Hepatocyte (in vitro differentiated cells): Measurements from ENCODE around the gene SPINK8. TPM values are rescaled to one million over a fixed set of nuclear protein-coding genes. Genes with fewer than 3 reads are reported as not detected.
A peak's percentile ranks its signal among the peaks of the same experiment; 100 is the strongest.
"Not testable (repeated sequence)": the region's sequence is repeated elsewhere in the genome, so short reads cannot be mapped to it uniquely, and the experiment has no call there.

Experiments
- DNase-seq: peaks from one replicate; pipeline ENCODE4 v3.0.0-alpha.2; 2016; ENCODE audit warnings: low spot score
- H2AFZ ChIP-seq: fragments of 200-600 bp; sonication (generic); 2 replicates; pipeline ENCODE4 v1.6.0; 2016; ENCODE audit warnings: antibody characterized with exemption, mild to moderate bottlenecking
- H3K27ac ChIP-seq: fragments of 200-600 bp; sonication (generic); 2 replicates; pipeline ENCODE4 v1.5.1; 2016; ENCODE audit warnings: mild to moderate bottlenecking
- H3K27me3 ChIP-seq: fragments of 200-600 bp; sonication (generic); 2 replicates; pipeline ENCODE4 v1.6.1; 2016
- H3K36me3 ChIP-seq: fragments of 200-600 bp; sonication (generic); replicated peaks from 2 replicates; pipeline ENCODE4 v1.5.1; 2016; ENCODE audit warnings: low read depth; ENCODE audit not compliant: insufficient read depth
- H3K4me1 ChIP-seq: fragments of 200-600 bp; sonication (generic); 2 replicates; pipeline ENCODE4 v1.5.1; 2016; ENCODE audit warnings: mild to moderate bottlenecking, moderate library complexity; ENCODE audit not compliant: insufficient read depth
- H3K4me2 ChIP-seq: fragments of 200-600 bp; sonication (generic); 2 replicates; pipeline ENCODE4 v1.6.0; 2016
- H3K4me3 ChIP-seq: fragments of 200-600 bp; sonication (generic); 2 replicates; pipeline ENCODE4 v1.5.1; 2016; ENCODE audit warnings: mild to moderate bottlenecking
- H3K79me2 ChIP-seq: fragments of 200-600 bp; sonication (generic); 2 replicates; pipeline ENCODE4 v1.6.0; 2017; ENCODE audit warnings: mild to moderate bottlenecking
- H3K9me2 ChIP-seq: fragments of 200-600 bp; sonication (generic); replicated peaks from 2 replicates; pipeline ENCODE4 v1.6.0; 2017; ENCODE audit warnings: mild to moderate bottlenecking; ENCODE audit not compliant: insufficient read depth
- H3K9me3 ChIP-seq: fragments of 200-600 bp; sonication (generic); 2 replicates; pipeline ENCODE4 v1.5.1; 2016; ENCODE audit warnings: low read depth, mild to moderate bottlenecking
- H4K20me1 ChIP-seq: fragments of 200-600 bp; sonication (generic); 2 replicates; pipeline ENCODE4 v1.6.0; 2016; ENCODE audit warnings: mild to moderate bottlenecking; ENCODE audit not compliant: insufficient read depth, poor library complexity, severe bottlenecking
- EZH2 ChIP-seq: fragments of 200-600 bp; sonication (generic); IDR thresholded peaks from 2 replicates; pipeline ENCODE4 v1.6.1; 2016; ENCODE audit warnings: antibody characterized with exemption, mild to moderate bottlenecking, borderline replicate concordance
- EZH2phosphoT487 ChIP-seq: fragments of 200-600 bp; sonication (generic); IDR thresholded peaks from one replicate; pipeline ENCODE4 v1.6.1; 2018; ENCODE audit warnings: antibody characterized with exemption, mild to moderate bottlenecking, low read depth, moderate library complexity; ENCODE audit not compliant: unreplicated experiment, severe bottlenecking
- WGBS: methylation state at CpG from one replicate; pipeline ENCODE4 v1.1.6; 2016; ENCODE audit warnings: low lambda C conversion rate; ENCODE audit errors: missing lambda C conversion rate; 5-methylcytosine and 5-hydroxymethylcytosine counted together
- polyA plus RNA-seq: library from polyadenylated mRNA; unstranded; fragments of >200 nt; fragmentation: Nextera tagmentation; extraction: Ambion mirVana; gene quantifications from 2 replicates; pipeline ENCODE4 v1.2.1, GENCODE V29; 2016
- total RNA-seq: library from RNA; depleted of rRNA; stranded (reverse); fragments of >200 nt; gene quantifications from 2 replicates; pipeline ENCODE4 v1.2.3, GENCODE V29; 2014
- TF ChIP-seq, protein P1 (sequence below): fragments of 200-600 bp; sonication (generic); IDR thresholded peaks from 2 replicates; pipeline ENCODE4 v1.5.1; 2016; ENCODE audit warnings: antibody characterized with exemption, mild to moderate bottlenecking; ENCODE audit not compliant: poor library complexity

SPINK8 gene
- total RNA-seq (not detected in 2 replicates), polyA plus RNA-seq (not detected in 2 replicates)

GRCh38 chr3:48333346-48334245 lies at the start of gene SPINK8:
Gene SPINK8, minus strand, starts transcription at chr3:48333661. Its CDS starts 5,320 bp downstream, at chr3:48328341.
- H2AFZ ChIP-seq, H3K27ac ChIP-seq, H3K79me2 ChIP-seq, H3K27me3 ChIP-seq, H3K4me1 ChIP-seq, H3K4me3 ChIP-seq, H3K36me3 ChIP-seq, H3K9me2 ChIP-seq, H3K4me2 ChIP-seq, H4K20me1 ChIP-seq, DNase-seq, H3K9me3 ChIP-seq: not testable (repeated sequence)
- 70% methylated on average over 15 of the region's 15 CpGs for WGBS

DNA sequence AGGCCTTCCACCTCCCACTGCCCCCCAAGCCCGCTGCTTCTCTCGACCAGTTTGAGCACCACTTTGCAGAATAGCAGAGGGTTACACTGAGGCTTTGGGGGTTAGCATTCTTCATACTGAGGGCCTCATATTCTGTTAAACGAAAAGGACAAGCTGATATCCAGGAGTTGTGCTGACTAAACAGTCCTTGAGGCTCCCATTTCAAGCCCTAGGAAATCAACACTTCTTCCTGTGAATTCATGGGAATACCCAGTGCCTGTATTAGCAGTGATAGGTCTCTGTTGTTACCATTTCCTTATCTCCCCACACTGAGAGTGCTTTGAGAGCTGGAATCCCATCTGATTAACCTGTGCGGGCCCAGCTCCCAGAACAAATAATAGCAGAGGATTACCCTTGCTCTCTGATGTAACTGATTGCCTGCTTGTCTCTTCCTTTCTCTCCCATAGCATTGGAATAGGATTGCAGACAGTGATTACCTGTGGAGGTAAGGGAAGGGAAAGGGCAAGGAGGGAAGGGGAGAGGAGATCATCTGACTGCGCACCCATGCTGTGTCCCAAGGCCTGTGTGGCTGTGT lies 39.5 kb upstream of the SPINK8 start:
- H3K27ac ChIP-seq, result no peak overlapping the region
- H3K4me3 ChIP-seq, result no peak overlapping the region
- H3K9me2 ChIP-seq, result no peaks in the 10 kb centered on the region
- H3K36me3 ChIP-seq, result no peaks in the 10 kb centered on the region
- no peaks in the 10 kb centered on the region for H3K27me3 ChIP-seq
- no peak for DNase-seq
- peak overlapping the region; percentile 52 for H2AFZ ChIP-seq
- H3K4me1 ChIP-seq, result peaks cover 4% of the 10 kb centered on the region
- WGBS, result 58% methylated on average over 5 of the region's 5 CpGs
- TF ChIP-seq EZH2phosphoT487, result no peak
- no peak for TF ChIP-seq EZH2
- TF ChIP-seq, protein P1, sequence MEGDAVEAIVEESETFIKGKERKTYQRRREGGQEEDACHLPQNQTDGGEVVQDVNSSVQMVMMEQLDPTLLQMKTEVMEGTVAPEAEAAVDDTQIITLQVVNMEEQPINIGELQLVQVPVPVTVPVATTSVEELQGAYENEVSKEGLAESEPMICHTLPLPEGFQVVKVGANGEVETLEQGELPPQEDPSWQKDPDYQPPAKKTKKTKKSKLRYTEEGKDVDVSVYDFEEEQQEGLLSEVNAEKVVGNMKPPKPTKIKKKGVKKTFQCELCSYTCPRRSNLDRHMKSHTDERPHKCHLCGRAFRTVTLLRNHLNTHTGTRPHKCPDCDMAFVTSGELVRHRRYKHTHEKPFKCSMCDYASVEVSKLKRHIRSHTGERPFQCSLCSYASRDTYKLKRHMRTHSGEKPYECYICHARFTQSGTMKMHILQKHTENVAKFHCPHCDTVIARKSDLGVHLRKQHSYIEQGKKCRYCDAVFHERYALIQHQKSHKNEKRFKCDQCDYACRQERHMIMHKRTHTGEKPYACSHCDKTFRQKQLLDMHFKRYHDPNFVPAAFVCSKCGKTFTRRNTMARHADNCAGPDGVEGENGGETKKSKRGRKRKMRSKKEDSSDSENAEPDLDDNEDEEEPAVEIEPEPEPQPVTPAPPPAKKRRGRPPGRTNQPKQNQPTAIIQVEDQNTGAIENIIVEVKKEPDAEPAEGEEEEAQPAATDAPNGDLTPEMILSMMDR, result no peak
- H3K9me3 ChIP-seq, result no peaks in the 10 kb centered on the region
- H3K4me2 ChIP-seq, result no peak overlapping the region
- H4K20me1 ChIP-seq, result no peaks in the 10 kb centered on the region
- H3K79me2 ChIP-seq, result no peaks in the 10 kb centered on the region

GRCh38 chr3:48372377-48372770 lies 38.9 kb upstream of the SPINK8 start:
- Histone ChIP-seq H3K36me3 (no peaks in the 10 kb centered on the region), H3K27me3 (no peaks in the 10 kb centered on the region), H3K9me2 (no peaks in the 10 kb centered on the region), H3K9me3 (no peaks in the 10 kb centered on the region), H3K79me2 (no peaks in the 10 kb centered on the region), H3K4me3 (no peak overlapping the region), H2AFZ (no peak overlapping the region), H3K4me2 (no peak overlapping the region), H3K4me1 (peaks cover 4% of the 10 kb centered on the region), H4K20me1 (no peaks in the 10 kb centered on the region), H3K27ac (no peak overlapping the region)
- no peak for DNase-seq
- TF ChIP-seq EZH2phosphoT487 (no peak), EZH2 (no peak)
- TF ChIP-seq, protein P1, result no peak
- whole genome bisulfite sequencing, result 68% methylated on average over 7 of the region's 7 CpGs

- 90% methylated on average over 11 of the region's 11 CpGs for WGBS
- H3K4me3 ChIP-seq, result no peak within 1 kb of the TSS
- H3K9me2 ChIP-seq, result no peaks in the 10 kb centered on the region
- no peak within 1 kb of the TSS for H3K4me2 ChIP-seq
- no peaks in the 10 kb centered on the region for H4K20me1 ChIP-seq
- DNase-seq, result no peak
- no peaks in the 10 kb centered on the region for H3K9me3 ChIP-seq
- no peak for TF ChIP-seq EZH2phosphoT487
- no peak for TF ChIP-seq EZH2
- TF ChIP-seq, protein P1, result no peak
- H3K79me2 ChIP-seq, result no peaks in the 10 kb centered on the region
- no peaks in the 10 kb centered on the region for H3K36me3 ChIP-seq
- H3K27me3 ChIP-seq, result no peaks in the 10 kb centered on the region
- H3K4me1 ChIP-seq, result peaks cover 4% of the 10 kb centered on the region
- H3K27ac ChIP-seq, result no peak within 1 kb of the TSS
- peak within 1 kb of the TSS; percentile 52 for H2AFZ ChIP-seq
These were observed 38.4 kb upstream of the SPINK8 start, which contains the start of gene FBXW12 for GRCh38 chr3:48371651-48372376. Gene FBXW12, plus strand, starts transcription at chr3:48372219. Its CDS starts 549 bp downstream, at chr3:48372768.
